Activated T-cell treated with anti-CD3 and anti-CD28 coated beads, Interleukin-2, amount 50 U/mL, for 4 hours (primary cell): ENCODE results near the gene IFNW1. TPM values are rescaled to one million over a fixed set of nuclear protein-coding genes. Genes with fewer than 3 reads are reported as not detected.
"Not testable (repeated sequence)": the region's sequence is repeated elsewhere in the genome, so short reads cannot be mapped to it uniquely, and the experiment has no call there.

Experiments used
- ATAC-seq, 2 donors: fragments of 200-7000 bp; cut with Tn5 transposase; one replicate each; pipeline ENCODE4 v1.10.0; 2021
- DNase-seq: peaks from one replicate; pipeline ENCODE4 v3.0.0-alpha.2; 2020
- H3K27me3 Mint-ChIP-seq: one replicate; pipeline ENCODE4 v1.8.0; 2021; ENCODE audit warnings: low read depth, mixed read lengths
- H3K36me3 Mint-ChIP-seq: one replicate; pipeline ENCODE4 v1.8.0; 2022; ENCODE audit warnings: mixed read lengths; ENCODE audit not compliant: insufficient read depth
- H3K4me1 Mint-ChIP-seq: one replicate; pipeline ENCODE4 v1.8.0; 2021; ENCODE audit warnings: low read depth, mixed read lengths
- H3K4me3 Mint-ChIP-seq: one replicate; pipeline ENCODE4 v1.8.0; 2021; ENCODE audit warnings: mild to moderate bottlenecking, moderate library complexity, mixed read lengths
- H3K9me3 Mint-ChIP-seq: one replicate; pipeline ENCODE4 v1.8.0; 2021; ENCODE audit warnings: mixed read lengths
- total RNA-seq, 3 donors: library from RNA; stranded (reverse); gene quantifications; one replicate each; pipeline ENCODE4 v1.2.1, GENCODE V29; 2021

Gene IFNW1
- total RNA-seq, 3 donors from 2014 or later = not detected

DNA sequence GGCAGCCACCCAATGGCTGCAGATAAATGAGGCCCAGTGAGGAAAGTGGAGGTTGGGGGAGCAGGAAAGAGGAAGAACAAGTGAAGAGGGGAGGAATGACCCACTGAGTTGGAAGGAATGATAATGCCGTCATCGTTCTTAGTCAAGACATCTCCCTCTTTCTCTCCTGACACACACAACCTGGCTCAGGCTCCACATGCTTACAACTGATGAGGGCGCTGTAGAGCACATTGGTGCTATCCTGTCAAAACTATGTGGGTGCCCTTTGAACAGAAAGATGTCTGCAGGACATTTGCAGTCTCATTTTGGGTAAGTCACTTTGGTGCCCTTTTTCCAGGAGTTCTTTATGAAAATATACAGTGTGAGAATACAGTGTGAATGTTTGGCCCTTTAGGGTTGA lies 5.9 kb downstream of the IFNW1 start:
- no peak for DNase-seq
- H3K36me3 Mint-ChIP-seq = no peaks in the 10 kb centered on the region
- no peaks in the 10 kb centered on the region for H3K27me3 Mint-ChIP-seq
- no peak for ATAC-seq
- H3K4me1 Mint-ChIP-seq = no peaks in the 10 kb centered on the region
- no peaks in the 10 kb centered on the region for H3K9me3 Mint-ChIP-seq
- H3K4me3 Mint-ChIP-seq = no peak overlapping the region

DNA sequence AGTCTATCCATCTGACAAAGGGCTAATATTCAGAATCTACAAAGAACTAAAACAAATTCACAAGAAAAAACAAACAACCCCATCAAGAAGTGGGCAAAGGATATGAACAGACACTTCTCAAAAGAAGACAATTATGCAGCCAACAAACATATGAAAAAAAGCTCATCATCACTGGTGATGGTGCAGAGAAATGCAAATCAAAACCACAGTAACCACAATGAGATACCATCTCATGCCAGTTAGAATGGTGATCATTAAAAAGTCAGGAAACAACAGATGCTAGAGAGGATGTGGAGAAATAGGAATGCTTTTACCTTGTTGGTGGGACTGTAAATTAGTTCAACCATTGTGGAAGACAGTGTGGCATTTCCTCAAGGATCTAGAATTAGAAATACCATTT lies 13.4 kb downstream of the IFNW1 start:
- H3K4me1 Mint-ChIP-seq, DNase-seq, ATAC-seq, H3K27me3 Mint-ChIP-seq, H3K36me3 Mint-ChIP-seq, H3K4me3 Mint-ChIP-seq, H3K9me3 Mint-ChIP-seq: not testable (repeated sequence)

DNA sequence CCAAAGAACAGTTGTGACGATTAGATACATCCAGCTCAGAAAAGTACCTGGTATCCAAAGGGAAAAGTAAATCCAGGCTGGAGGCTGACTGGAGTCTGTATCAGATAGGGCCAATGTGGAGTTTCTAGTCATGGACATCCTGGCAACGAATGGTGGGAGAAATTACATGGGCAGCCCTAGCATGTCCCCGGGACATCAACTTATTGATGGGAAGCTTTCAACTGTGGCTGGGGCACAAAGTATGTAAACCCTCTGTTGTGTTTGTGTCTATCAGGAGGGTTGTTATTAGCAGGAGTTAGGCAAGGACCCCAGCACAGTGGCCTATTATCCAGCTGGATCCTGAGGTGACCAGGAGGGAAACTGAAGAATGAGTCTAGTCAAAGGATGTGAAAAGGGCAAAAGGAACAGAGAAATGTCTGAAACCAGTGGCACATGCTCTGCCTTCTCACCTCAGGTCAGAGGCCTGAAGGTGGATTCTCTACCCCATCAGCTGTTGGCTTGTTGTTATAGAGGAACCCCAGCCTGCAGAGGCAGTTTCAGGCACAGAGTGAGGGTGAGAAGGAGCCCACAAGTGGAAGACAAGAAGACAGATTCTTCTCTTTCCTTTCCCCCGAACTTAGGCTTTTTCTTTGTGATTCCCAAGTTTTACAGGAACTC lies 19.9 kb downstream of the IFNW1 start:
- no peak for ATAC-seq
- no peak for DNase-seq
- no peak overlapping the region for H3K4me3 Mint-ChIP-seq
- H3K4me1 Mint-ChIP-seq = no peaks in the 10 kb centered on the region
- H3K36me3 Mint-ChIP-seq = no peaks in the 10 kb centered on the region
- H3K27me3 Mint-ChIP-seq = peaks cover 10% of the 10 kb centered on the region
- H3K9me3 Mint-ChIP-seq = no peaks in the 10 kb centered on the region

DNA sequence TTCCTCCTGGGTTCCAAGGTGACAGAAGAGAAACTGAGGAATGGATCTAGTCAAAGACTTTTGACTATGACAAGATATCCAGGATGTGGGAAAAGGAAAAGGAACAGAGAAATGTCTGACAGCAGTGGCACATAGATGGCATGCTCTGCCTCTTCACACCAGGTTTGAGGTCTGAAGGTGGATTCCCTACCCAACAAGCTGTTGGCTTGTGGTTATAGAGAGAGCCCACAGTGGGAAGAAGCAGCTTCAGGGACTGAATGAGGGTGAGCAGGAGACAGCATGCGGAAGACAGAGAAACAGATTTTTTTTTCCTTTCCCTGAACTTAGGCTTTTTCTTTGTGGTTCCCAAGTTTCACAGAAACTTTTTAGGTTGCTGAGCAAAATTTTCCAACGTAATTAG lies 20.6 kb downstream of the IFNW1 start:
- no peak for DNase-seq
- H3K36me3 Mint-ChIP-seq = no peaks in the 10 kb centered on the region
- no peaks in the 10 kb centered on the region for H3K4me1 Mint-ChIP-seq
- peaks cover 8% of the 10 kb centered on the region for H3K27me3 Mint-ChIP-seq
- no peaks in the 10 kb centered on the region for H3K9me3 Mint-ChIP-seq
- ATAC-seq = no peak
- no peak overlapping the region for H3K4me3 Mint-ChIP-seq

- DNase-seq (no peak), ATAC-seq (no peak)
- no peak overlapping the region for H3K4me3 Mint-ChIP-seq
- no peaks in the 10 kb centered on the region for H3K4me1 Mint-ChIP-seq
- H3K27me3 Mint-ChIP-seq = peaks cover 2% of the 10 kb centered on the region
- H3K36me3 Mint-ChIP-seq = no peaks in the 10 kb centered on the region
- no peaks in the 10 kb centered on the region for H3K9me3 Mint-ChIP-seq
Observed at GRCh38 chr9:21119093-21119770, 22.4 kb downstream of the IFNW1 start.

DNA sequence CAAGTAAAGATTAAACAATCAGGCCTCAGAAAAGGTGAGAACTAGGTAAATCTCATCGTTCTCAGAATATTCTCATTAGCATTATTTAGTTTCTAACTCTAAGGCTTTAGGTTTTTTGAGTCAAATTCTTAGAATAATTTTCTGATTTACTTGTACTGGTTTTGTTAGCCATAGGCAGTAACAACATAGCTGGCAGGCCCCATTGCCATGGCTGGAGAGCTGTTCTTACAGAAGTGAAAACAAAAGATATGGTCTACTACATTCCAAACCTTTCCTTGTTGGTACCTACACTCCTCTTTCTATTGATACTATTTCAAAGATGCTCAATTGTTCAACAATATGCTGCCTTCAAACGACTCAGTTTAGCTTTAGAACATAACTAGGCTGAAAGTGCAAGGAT lies 27.3 kb downstream of the IFNW1 start:
- ATAC-seq (no peak), DNase-seq (no peak)
- Mint-ChIP-seq H3K9me3 (no peaks in the 10 kb centered on the region), H3K4me3 (no peak overlapping the region), H3K4me1 (no peaks in the 10 kb centered on the region), H3K36me3 (no peaks in the 10 kb centered on the region), H3K27me3 (no peaks in the 10 kb centered on the region)

- ATAC-seq = peak; percentile 84 to 89
- Mint-ChIP-seq H3K4me1 (no peaks in the 10 kb centered on the region), H3K4me3 (no peak overlapping the region), H3K36me3 (no peaks in the 10 kb centered on the region), H3K9me3 (no peaks in the 10 kb centered on the region), H3K27me3 (no peaks in the 10 kb centered on the region)
- DNase-seq = no peak
Observed at GRCh38 chr9:21110708-21111576, 30.7 kb downstream of the IFNW1 start.

- Mint-ChIP-seq H3K4me1 (peaks cover 5% of the 10 kb centered on the region), H3K9me3 (no peaks in the 10 kb centered on the region), H3K36me3 (no peaks in the 10 kb centered on the region), H3K27me3 (no peaks in the 10 kb centered on the region), H3K4me3 (no peak overlapping the region)
- DNase-seq (no peak), ATAC-seq (no peak)
Observed at GRCh38 chr9:21104787-21105186, 36.8 kb downstream of the IFNW1 start.

GRCh38 chr9:21102305-21102704 lies 39.3 kb downstream of the IFNW1 start:
- Mint-ChIP-seq H3K27me3 (no peaks in the 10 kb centered on the region), H3K9me3 (no peaks in the 10 kb centered on the region), H3K4me1 (peaks cover 8% of the 10 kb centered on the region), H3K36me3 (no peaks in the 10 kb centered on the region), H3K4me3 (no peak overlapping the region)
- no peak for DNase-seq
- ATAC-seq = no peak

DNA sequence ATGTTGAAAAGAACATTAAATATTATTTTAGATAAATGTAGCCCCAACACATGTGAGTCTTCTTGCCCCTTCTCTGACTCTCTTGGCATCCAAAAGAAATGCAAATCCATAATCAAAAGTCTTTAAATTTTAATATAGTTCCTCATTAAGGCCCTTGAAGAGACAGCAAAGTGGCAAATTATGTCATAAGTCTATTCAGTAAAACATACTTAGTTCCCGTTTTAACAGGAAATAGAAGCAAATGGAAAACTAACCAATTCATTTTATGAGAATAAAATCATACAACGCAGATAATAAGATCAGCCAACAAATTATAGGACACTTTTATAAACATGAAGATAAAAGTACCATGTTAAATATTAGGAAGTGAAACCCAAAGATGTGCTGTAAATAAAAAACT lies 43.8 kb downstream of the IFNW1 start:
- ATAC-seq (no peak), DNase-seq (no peak)
- Mint-ChIP-seq H3K9me3 (no peaks in the 10 kb centered on the region), H3K36me3 (no peaks in the 10 kb centered on the region), H3K4me1 (peaks cover 27% of the 10 kb centered on the region), H3K4me3 (no peak overlapping the region), H3K27me3 (no peaks in the 10 kb centered on the region)

GRCh38 chr9:21096901-21097255 lies 44.8 kb downstream of the IFNW1 start:
- ATAC-seq = no peak
- peak overlapping the region; percentile 55 for H3K4me3 Mint-ChIP-seq
- peaks cover 31% of the 10 kb centered on the region for H3K4me1 Mint-ChIP-seq
- no peak for DNase-seq
- H3K27me3 Mint-ChIP-seq = no peaks in the 10 kb centered on the region
- no peaks in the 10 kb centered on the region for H3K9me3 Mint-ChIP-seq
- no peaks in the 10 kb centered on the region for H3K36me3 Mint-ChIP-seq

- Mint-ChIP-seq H3K27me3 (no peaks in the 10 kb centered on the region), H3K4me1 (peaks cover 33% of the 10 kb centered on the region), H3K4me3 (peak overlapping the region; percentile 55), H3K36me3 (no peaks in the 10 kb centered on the region), H3K9me3 (no peaks in the 10 kb centered on the region)
- DNase-seq = peak; percentile 10
- peak; percentile 95 to 97 for ATAC-seq
Observed at GRCh38 chr9:21096172-21096900, 45.3 kb downstream of the IFNW1 start.

DNA sequence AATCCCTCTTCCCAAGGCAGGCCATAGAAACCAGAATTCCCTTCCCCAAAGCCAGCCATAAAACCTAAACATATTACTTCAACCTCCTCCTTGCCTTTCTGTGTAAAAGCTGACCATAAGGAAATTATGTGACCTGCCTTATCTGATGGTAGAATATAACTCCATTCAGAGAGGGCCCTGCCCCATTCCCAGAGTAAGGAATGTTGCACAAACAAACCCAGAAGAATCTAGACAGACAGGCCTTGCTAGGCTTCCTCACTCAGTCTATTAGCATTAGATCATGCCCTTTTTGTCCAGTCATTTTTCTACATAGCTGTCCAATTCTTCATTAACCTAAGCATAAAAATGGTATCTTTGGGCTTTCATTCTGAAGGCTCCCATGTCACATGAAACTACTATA lies 46.1 kb downstream of the IFNW1 start:
- no peaks in the 10 kb centered on the region for H3K36me3 Mint-ChIP-seq
- H3K9me3 Mint-ChIP-seq = no peaks in the 10 kb centered on the region
- ATAC-seq (no peak), DNase-seq (no peak)
- H3K4me3 Mint-ChIP-seq = no peak overlapping the region
- H3K4me1 Mint-ChIP-seq = peaks cover 32% of the 10 kb centered on the region
- H3K27me3 Mint-ChIP-seq = no peaks in the 10 kb centered on the region
